Activated B cell treated with CpG ODN at 0.5 μM for 24 hours (primary cell): ENCODE data around the gene LDB3. TPM values are rescaled to one million over a fixed set of nuclear protein-coding genes. Genes with fewer than 3 reads are reported as not detected.

Source experiments
- ATAC-seq: fragments of 200-7000 bp; cut with Tn5 transposase; one replicate; pipeline ENCODE4 v1.10.0; 2021; ENCODE audit warnings: low read depth, mild to moderate bottlenecking, moderate library complexity
- CTCF ChIA-PET: fragments of 350-600 bp; sonication (Branson Sonifier 250); formaldehyde crosslinking; loops from one replicate; lab custom pipeline; 2021; ENCODE audit warnings: antibody characterized with exemption; lab: Charles Lee
- POLR2A ChIA-PET: fragments of 350-600 bp; sonication (Branson Sonifier 250); formaldehyde crosslinking; loops from one replicate; lab custom pipeline; 2021; ENCODE audit warnings: antibody characterized with exemption; lab: Charles Lee
- DNase-seq: peaks from one replicate; pipeline ENCODE4 v3.0.0; 2022
- H3K27ac Mint-ChIP-seq: one replicate; pipeline ENCODE4 v1.8.0; 2020; ENCODE audit warnings: mixed read lengths
- H3K27me3 Mint-ChIP-seq: one replicate; pipeline ENCODE4 v1.8.0; 2021; ENCODE audit warnings: mixed read lengths
- H3K36me3 Mint-ChIP-seq: one replicate; pipeline ENCODE4 v1.8.0; 2021; ENCODE audit warnings: low read depth, mixed read lengths
- H3K4me1 Mint-ChIP-seq: one replicate; pipeline ENCODE4 v1.8.0; 2021; ENCODE audit warnings: mixed read lengths
- H3K4me3 Mint-ChIP-seq: one replicate; pipeline ENCODE4 v1.8.0; 2020; ENCODE audit warnings: mild to moderate bottlenecking, mixed read lengths
- H3K9me3 Mint-ChIP-seq: one replicate; pipeline ENCODE4 v1.8.0; 2020; ENCODE audit warnings: mixed read lengths
- intact Hi-C: fragments of 100-400 bp; cut with micrococcal nuclease; formaldehyde crosslinking; loops from one replicate; pipeline ENCODE4 v1.15.1; 2024
- total RNA-seq: library from RNA; stranded (reverse); gene quantifications from 2 replicates; pipeline ENCODE4 v1.2.3, GENCODE V29; 2022
- TF ChIP-seq, protein P1 (sequence below): fragments of 200-600 bp; IDR thresholded peaks from one replicate; pipeline ENCODE4 v1.8.0; 2022; ENCODE audit warnings: antibody characterized with exemption, mild to moderate bottlenecking

The LDB3 gene
- total RNA-seq, 1 donor from 2014 or later: not detected

- no peaks in the 10 kb centered on the region for H3K4me1 Mint-ChIP-seq
- no peaks in the 10 kb centered on the region for H3K36me3 Mint-ChIP-seq
- H3K27ac Mint-ChIP-seq: no peak overlapping the region
- ATAC-seq (no peak), DNase-seq (no peak)
- ChIA-PET POLR2A (interaction anchor here (0.5 kb wide), 1 partner anchor 147 kb away, joined by 3 read pairs; no protein-coding TSS in a partner anchor), CTCF (no interaction called here)
- peaks cover 4% of the 10 kb centered on the region for H3K27me3 Mint-ChIP-seq
- H3K4me3 Mint-ChIP-seq: no peak overlapping the region
- intact Hi-C loops: no loop called here
- TF ChIP-seq, protein P1, sequence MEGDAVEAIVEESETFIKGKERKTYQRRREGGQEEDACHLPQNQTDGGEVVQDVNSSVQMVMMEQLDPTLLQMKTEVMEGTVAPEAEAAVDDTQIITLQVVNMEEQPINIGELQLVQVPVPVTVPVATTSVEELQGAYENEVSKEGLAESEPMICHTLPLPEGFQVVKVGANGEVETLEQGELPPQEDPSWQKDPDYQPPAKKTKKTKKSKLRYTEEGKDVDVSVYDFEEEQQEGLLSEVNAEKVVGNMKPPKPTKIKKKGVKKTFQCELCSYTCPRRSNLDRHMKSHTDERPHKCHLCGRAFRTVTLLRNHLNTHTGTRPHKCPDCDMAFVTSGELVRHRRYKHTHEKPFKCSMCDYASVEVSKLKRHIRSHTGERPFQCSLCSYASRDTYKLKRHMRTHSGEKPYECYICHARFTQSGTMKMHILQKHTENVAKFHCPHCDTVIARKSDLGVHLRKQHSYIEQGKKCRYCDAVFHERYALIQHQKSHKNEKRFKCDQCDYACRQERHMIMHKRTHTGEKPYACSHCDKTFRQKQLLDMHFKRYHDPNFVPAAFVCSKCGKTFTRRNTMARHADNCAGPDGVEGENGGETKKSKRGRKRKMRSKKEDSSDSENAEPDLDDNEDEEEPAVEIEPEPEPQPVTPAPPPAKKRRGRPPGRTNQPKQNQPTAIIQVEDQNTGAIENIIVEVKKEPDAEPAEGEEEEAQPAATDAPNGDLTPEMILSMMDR: no peak
- no peaks in the 10 kb centered on the region for H3K9me3 Mint-ChIP-seq
Observed at GRCh38 chr10:86658751-86659150, 9.6 kb upstream of the LDB3 start.

- TF ChIP-seq, protein P1: no peak
- Mint-ChIP-seq H3K36me3 (no peaks in the 10 kb centered on the region), H3K27ac (no peak overlapping the region), H3K27me3 (peaks cover 4% of the 10 kb centered on the region), H3K4me3 (no peak overlapping the region), H3K4me1 (no peaks in the 10 kb centered on the region), H3K9me3 (no peaks in the 10 kb centered on the region)
- CTCF ChIA-PET: no interaction called here
- POLR2A ChIA-PET: interaction anchor here (0.5 kb wide), 1 partner anchor 146 kb away, joined by 3 read pairs; no protein-coding TSS in a partner anchor
- intact Hi-C loops: no loop called here
- no peak for DNase-seq
- no peak for ATAC-seq
Observed at GRCh38 chr10:86659161-86659691, 9.1 kb upstream of the LDB3 start.

GRCh38 chr10:86659721-86660453 lies 8.4 kb upstream of the LDB3 start:
- no peaks in the 10 kb centered on the region for H3K4me1 Mint-ChIP-seq
- intact Hi-C loops: no loop called here
- ATAC-seq (no peak), DNase-seq (no peak)
- POLR2A ChIA-PET: no interaction called here
- TF ChIP-seq, protein P1: no peak
- no peaks in the 10 kb centered on the region for H3K36me3 Mint-ChIP-seq
- CTCF ChIA-PET: no interaction called here
- H3K4me3 Mint-ChIP-seq: no peak overlapping the region
- no peak overlapping the region for H3K27ac Mint-ChIP-seq
- peaks cover 4% of the 10 kb centered on the region for H3K27me3 Mint-ChIP-seq
- no peaks in the 10 kb centered on the region for H3K9me3 Mint-ChIP-seq

- intact Hi-C loops: no loop called here
- H3K27ac Mint-ChIP-seq: no peak overlapping the region
- H3K36me3 Mint-ChIP-seq: no peaks in the 10 kb centered on the region
- TF ChIP-seq, protein P1: no peak
- H3K4me1 Mint-ChIP-seq: no peaks in the 10 kb centered on the region
- ATAC-seq (no peak), DNase-seq (no peak)
- ChIA-PET CTCF (no interaction called here), POLR2A (no interaction called here)
- peaks cover 2% of the 10 kb centered on the region for H3K27me3 Mint-ChIP-seq
- H3K4me3 Mint-ChIP-seq: no peak overlapping the region
- H3K9me3 Mint-ChIP-seq: no peaks in the 10 kb centered on the region
Observed at GRCh38 chr10:86661161-86662025, 6.9 kb upstream of the LDB3 start.
